SU-DHL-6 (cell line): Measurements from ENCODE around the gene ZMIZ1.

Experiments
- CTCF ChIP-seq: fragments of 200-600 bp; sonication (generic); IDR thresholded peaks from one replicate; pipeline ENCODE4 v1.5.1; 2017; ENCODE audit warnings: antibody characterized with exemption, mild to moderate bottlenecking, low read length, moderate library complexity; ENCODE audit not compliant: insufficient read depth, poor library complexity, severe bottlenecking
- EZH2phosphoT487 ChIP-seq: fragments of 200-600 bp; sonication (generic), shearing (Covaris generic); conservative IDR thresholded peaks from 2 replicates; pipeline ENCODE4 v1.6.1; 2018; ENCODE audit warnings: mild to moderate bottlenecking, antibody characterized with exemption, low read length, moderate library complexity, mixed read lengths

- TF ChIP-seq CTCF (no peak), EZH2phosphoT487 (no peak)
These were observed 73.3 kb downstream of the ZMIZ1 start for GRCh38 chr10:79142064-79142491.
